ENCODE results near the gene DNAJC15. TPM values are rescaled to one million over a fixed set of nuclear protein-coding genes. Genes with fewer than 3 reads are reported as not detected.
A peak's percentile ranks its signal among the peaks of the same experiment; 100 is the strongest.

Gene DNAJC15
- polyA plus RNA-seq, 1 donor = 26.7 TPM

GRCh38 chr13:43102304-43102703 lies 78.9 kb downstream of the DNAJC15 start:
- 67% methylated on average over 2 of the region's 4 CpGs for WGBS (ENCODE audit: insufficient coverage, low lambda C conversion rate)

GRCh38 chr13:43107780-43108179 lies 84.4 kb downstream of the DNAJC15 start:
- Histone ChIP-seq H3K36me3 (ENCODE audit: control insufficient read depth, insufficient read depth, low read length) (peaks cover 2% of the 10 kb centered on the region), H3K9me3 (ENCODE audit: control insufficient read depth, low read depth, low read length) (no peaks in the 10 kb centered on the region), H3K4me1 (ENCODE audit: control insufficient read depth, insufficient read depth, low read length) (peaks cover 7% of the 10 kb centered on the region), H3K27me3 (ENCODE audit: control insufficient read depth, insufficient read depth, low read length) (no peaks in the 10 kb centered on the region), H3K27ac (ENCODE audit: low read length) (no peak overlapping the region), H3K4me3 (ENCODE audit: low read length) (no peak overlapping the region)
- DNase-seq = no peak
- 57% methylated on average over 2 of the region's 2 CpGs for WGBS (ENCODE audit: insufficient coverage, low lambda C conversion rate)

More at GRCh38 chr13:43102304-43102703, 78.9 kb downstream of the DNAJC15 start:
- Histone ChIP-seq H3K9me3 (ENCODE audit: control insufficient read depth, low read depth, low read length) (peaks cover 8% of the 10 kb centered on the region), H3K36me3 (ENCODE audit: control insufficient read depth, insufficient read depth, low read length) (peaks cover 3% of the 10 kb centered on the region), H3K27ac (ENCODE audit: low read length) (no peak overlapping the region), H3K4me1 (ENCODE audit: control insufficient read depth, insufficient read depth, low read length) (no peaks in the 10 kb centered on the region), H3K27me3 (ENCODE audit: control insufficient read depth, insufficient read depth, low read length) (no peaks in the 10 kb centered on the region), H3K4me3 (ENCODE audit: low read length) (no peak overlapping the region)
- DNase-seq = no peak

GRCh38 chr13:43110036-43110435 lies 86.7 kb downstream of the DNAJC15 start:
- WGBS (ENCODE audit: insufficient coverage, low lambda C conversion rate) = no CpG with 5 or more reads among the region's 5 CpGs
- peaks cover 7% of the 10 kb centered on the region for H3K4me1 ChIP-seq (ENCODE audit: control insufficient read depth, insufficient read depth, low read length)
- no peaks in the 10 kb centered on the region for H3K9me3 ChIP-seq (ENCODE audit: control insufficient read depth, low read depth, low read length)
- no peak overlapping the region for H3K4me3 ChIP-seq (ENCODE audit: low read length)
- peaks cover 2% of the 10 kb centered on the region for H3K36me3 ChIP-seq (ENCODE audit: control insufficient read depth, insufficient read depth, low read length)
- DNase-seq = no peak
- no peak overlapping the region for H3K27ac ChIP-seq (ENCODE audit: low read length)
- H3K27me3 ChIP-seq (ENCODE audit: control insufficient read depth, insufficient read depth, low read length) = no peaks in the 10 kb centered on the region

- DNase-seq = peak in 1 of 2 donors; percentile 25
- Histone ChIP-seq H3K27me3 (ENCODE audit: control insufficient read depth, insufficient read depth, low read length) (no peaks in the 10 kb centered on the region), H3K4me3 (ENCODE audit: low read length) (no peak overlapping the region), H3K9me3 (ENCODE audit: control insufficient read depth, low read depth, low read length) (no peaks in the 10 kb centered on the region), H3K4me1 (ENCODE audit: control insufficient read depth, insufficient read depth, low read length) (peaks cover 7% of the 10 kb centered on the region), H3K27ac (ENCODE audit: low read length) (no peak overlapping the region), H3K36me3 (ENCODE audit: control insufficient read depth, insufficient read depth, low read length) (peaks cover 2% of the 10 kb centered on the region)
- 20% methylated on average over 1 of the region's 2 CpGs for WGBS (ENCODE audit: insufficient coverage, low lambda C conversion rate)
These were observed 87.3 kb downstream of the DNAJC15 start for GRCh38 chr13:43110658-43111057.

- Histone ChIP-seq H3K9me3 (ENCODE audit: control insufficient read depth, low read depth, low read length) (no peaks in the 10 kb centered on the region), H3K4me3 (ENCODE audit: low read length) (no peak overlapping the region), H3K36me3 (ENCODE audit: control insufficient read depth, insufficient read depth, low read length) (peaks cover 2% of the 10 kb centered on the region), H3K27ac (ENCODE audit: low read length) (no peak overlapping the region), H3K4me1 (ENCODE audit: control insufficient read depth, insufficient read depth, low read length) (peaks cover 7% of the 10 kb centered on the region), H3K27me3 (ENCODE audit: control insufficient read depth, insufficient read depth, low read length) (no peaks in the 10 kb centered on the region)
- WGBS (ENCODE audit: insufficient coverage, low lambda C conversion rate) = 80% methylated on average over 1 of the region's 7 CpGs
- no peak for DNase-seq
These were observed 88.4 kb downstream of the DNAJC15 start for GRCh38 chr13:43111559-43112400.

GRCh38 chr13:43113603-43114002 lies 90.2 kb downstream of the DNAJC15 start:
- 60% methylated on average over 1 of the region's 1 CpG for WGBS (ENCODE audit: insufficient coverage, low lambda C conversion rate)
- Histone ChIP-seq H3K4me3 (ENCODE audit: low read length) (no peak overlapping the region), H3K4me1 (ENCODE audit: control insufficient read depth, insufficient read depth, low read length) (peaks cover 7% of the 10 kb centered on the region), H3K36me3 (ENCODE audit: control insufficient read depth, insufficient read depth, low read length) (no peaks in the 10 kb centered on the region), H3K27me3 (ENCODE audit: control insufficient read depth, insufficient read depth, low read length) (no peaks in the 10 kb centered on the region), H3K27ac (ENCODE audit: low read length) (no peak overlapping the region), H3K9me3 (ENCODE audit: control insufficient read depth, low read depth, low read length) (no peaks in the 10 kb centered on the region)
- DNase-seq = no peak

GRCh38 chr13:43114504-43114903 lies 91.1 kb downstream of the DNAJC15 start:
- Histone ChIP-seq H3K4me3 (ENCODE audit: low read length) (no peak overlapping the region), H3K27me3 (ENCODE audit: control insufficient read depth, insufficient read depth, low read length) (no peaks in the 10 kb centered on the region), H3K27ac (ENCODE audit: low read length) (no peak overlapping the region), H3K36me3 (ENCODE audit: control insufficient read depth, insufficient read depth, low read length) (no peaks in the 10 kb centered on the region), H3K9me3 (ENCODE audit: control insufficient read depth, low read depth, low read length) (no peaks in the 10 kb centered on the region), H3K4me1 (ENCODE audit: control insufficient read depth, insufficient read depth, low read length) (peaks cover 7% of the 10 kb centered on the region)
- DNase-seq = no peak
- WGBS (ENCODE audit: insufficient coverage, low lambda C conversion rate) = no CpG with 5 or more reads among the region's 1 CpG

GRCh38 chr13:43115141-43115540 lies 91.8 kb downstream of the DNAJC15 start:
- Histone ChIP-seq H3K36me3 (ENCODE audit: control insufficient read depth, insufficient read depth, low read length) (no peaks in the 10 kb centered on the region), H3K4me3 (ENCODE audit: low read length) (no peak overlapping the region), H3K27ac (ENCODE audit: low read length) (no peak overlapping the region), H3K27me3 (ENCODE audit: control insufficient read depth, insufficient read depth, low read length) (no peaks in the 10 kb centered on the region), H3K4me1 (ENCODE audit: control insufficient read depth, insufficient read depth, low read length) (peaks cover 7% of the 10 kb centered on the region), H3K9me3 (ENCODE audit: control insufficient read depth, low read depth, low read length) (no peaks in the 10 kb centered on the region)
- DNase-seq = no peak
- WGBS (ENCODE audit: insufficient coverage, low lambda C conversion rate) = no CpG with 5 or more reads among the region's 3 CpGs

GRCh38 chr13:43116242-43116641 lies 92.9 kb downstream of the DNAJC15 start:
- Histone ChIP-seq H3K27me3 (ENCODE audit: control insufficient read depth, insufficient read depth, low read length) (no peaks in the 10 kb centered on the region), H3K4me1 (ENCODE audit: control insufficient read depth, insufficient read depth, low read length) (no peaks in the 10 kb centered on the region), H3K9me3 (ENCODE audit: control insufficient read depth, low read depth, low read length) (no peaks in the 10 kb centered on the region), H3K27ac (ENCODE audit: low read length) (no peak overlapping the region), H3K36me3 (ENCODE audit: control insufficient read depth, insufficient read depth, low read length) (no peaks in the 10 kb centered on the region), H3K4me3 (ENCODE audit: low read length) (no peak overlapping the region)
- DNase-seq = no peak
- 100% methylated on average over 2 of the region's 7 CpGs for WGBS (ENCODE audit: insufficient coverage, low lambda C conversion rate)

- H3K4me1 ChIP-seq (ENCODE audit: control insufficient read depth, insufficient read depth, low read length) = no peaks in the 10 kb centered on the region
- WGBS (ENCODE audit: insufficient coverage, low lambda C conversion rate) = 100% methylated on average over 2 of the region's 6 CpGs
- no peak for DNase-seq
- H3K36me3 ChIP-seq (ENCODE audit: control insufficient read depth, insufficient read depth, low read length) = no peaks in the 10 kb centered on the region
- H3K4me3 ChIP-seq (ENCODE audit: low read length) = no peak overlapping the region
- no peaks in the 10 kb centered on the region for H3K9me3 ChIP-seq (ENCODE audit: control insufficient read depth, low read depth, low read length)
- no peaks in the 10 kb centered on the region for H3K27me3 ChIP-seq (ENCODE audit: control insufficient read depth, insufficient read depth, low read length)
- H3K27ac ChIP-seq (ENCODE audit: low read length) = no peak overlapping the region
These were observed 95.1 kb downstream of the DNAJC15 start for GRCh38 chr13:43118521-43118920.

- Histone ChIP-seq H3K36me3 (ENCODE audit: control insufficient read depth, insufficient read depth, low read length) (no peaks in the 10 kb centered on the region), H3K4me3 (ENCODE audit: low read length) (no peak overlapping the region), H3K27me3 (ENCODE audit: control insufficient read depth, insufficient read depth, low read length) (no peaks in the 10 kb centered on the region), H3K27ac (ENCODE audit: low read length) (no peak overlapping the region), H3K4me1 (ENCODE audit: control insufficient read depth, insufficient read depth, low read length) (no peaks in the 10 kb centered on the region), H3K9me3 (ENCODE audit: control insufficient read depth, low read depth, low read length) (no peaks in the 10 kb centered on the region)
- 100% methylated on average over 1 of the region's 6 CpGs for WGBS (ENCODE audit: insufficient coverage, low lambda C conversion rate)
- DNase-seq = no peak
These were observed 95.8 kb downstream of the DNAJC15 start for GRCh38 chr13:43119206-43119605.
